Measurements from ENCODE around the gene UBE2G2. TPM values are rescaled to one million over a fixed set of nuclear protein-coding genes. Genes with fewer than 3 reads are reported as not detected.

Gene UBE2G2
- total and polyA plus RNA-seq, 5 donors = 39.6 to 69.8 (median 61.6) TPM

- no peak overlapping the region for H3K27ac ChIP-seq (ENCODE audit: low read length)
- no peak overlapping the region for H3K4me3 ChIP-seq (ENCODE audit: low read length)
- intact Hi-C loops (cut with DNase I) = no loop called here
- no peaks in the 10 kb centered on the region for H3K4me1 ChIP-seq (ENCODE audit: control insufficient read depth, insufficient read depth, low read length)
- no peaks in the 10 kb centered on the region for H3K9me3 ChIP-seq (ENCODE audit: control insufficient read depth, low read length)
- H3K27me3 ChIP-seq (ENCODE audit: control insufficient read depth, insufficient read depth) = no peaks in the 10 kb centered on the region
- DNase-seq (no peak), ATAC-seq (no peak)
- 87% methylated on average over 24 of the region's 24 CpGs for whole genome bisulfite sequencing
Observed at GRCh38 chr21:44762221-44763049, 39.2 kb downstream of the UBE2G2 start.

DNA sequence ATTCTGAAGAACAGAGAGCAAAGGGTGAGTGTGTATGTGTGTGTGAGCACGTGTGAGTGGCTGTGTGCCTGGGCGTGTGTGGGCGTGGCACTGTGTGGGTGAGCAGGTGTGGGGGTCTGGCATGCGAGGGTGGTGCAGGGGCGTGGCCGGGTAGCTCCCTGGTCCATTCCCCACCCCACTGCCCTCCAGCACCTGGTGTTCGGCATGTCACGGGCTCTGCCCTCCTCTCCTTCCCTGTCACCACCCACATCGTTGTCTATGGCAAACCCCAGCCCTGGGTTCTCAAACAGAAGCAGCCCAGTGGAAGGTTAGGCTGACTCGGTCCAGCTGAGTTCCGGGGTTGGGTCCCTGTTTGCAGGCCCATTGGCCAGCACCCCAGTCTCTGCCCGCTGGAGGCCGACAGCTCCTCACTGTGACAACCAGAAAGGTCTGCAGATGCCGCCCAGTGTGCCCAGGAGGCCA is 39.8 kb downstream of the UBE2G2 start:
- H3K4me1 ChIP-seq (ENCODE audit: control insufficient read depth, insufficient read depth, low read length) = no peaks in the 10 kb centered on the region
- DNase-seq = peak in 1 of 3 donors; percentile 35
- intact Hi-C loops (cut with DNase I) = no loop called here
- no peak overlapping the region for H3K27ac ChIP-seq (ENCODE audit: low read length)
- no peaks in the 10 kb centered on the region for H3K27me3 ChIP-seq (ENCODE audit: control insufficient read depth, insufficient read depth)
- no peak overlapping the region for H3K4me3 ChIP-seq (ENCODE audit: low read length)
- 88% methylated on average over 14 of the region's 14 CpGs for WGBS
- H3K9me3 ChIP-seq (ENCODE audit: control insufficient read depth, low read length) = no peaks in the 10 kb centered on the region
- ATAC-seq = no peak

DNA sequence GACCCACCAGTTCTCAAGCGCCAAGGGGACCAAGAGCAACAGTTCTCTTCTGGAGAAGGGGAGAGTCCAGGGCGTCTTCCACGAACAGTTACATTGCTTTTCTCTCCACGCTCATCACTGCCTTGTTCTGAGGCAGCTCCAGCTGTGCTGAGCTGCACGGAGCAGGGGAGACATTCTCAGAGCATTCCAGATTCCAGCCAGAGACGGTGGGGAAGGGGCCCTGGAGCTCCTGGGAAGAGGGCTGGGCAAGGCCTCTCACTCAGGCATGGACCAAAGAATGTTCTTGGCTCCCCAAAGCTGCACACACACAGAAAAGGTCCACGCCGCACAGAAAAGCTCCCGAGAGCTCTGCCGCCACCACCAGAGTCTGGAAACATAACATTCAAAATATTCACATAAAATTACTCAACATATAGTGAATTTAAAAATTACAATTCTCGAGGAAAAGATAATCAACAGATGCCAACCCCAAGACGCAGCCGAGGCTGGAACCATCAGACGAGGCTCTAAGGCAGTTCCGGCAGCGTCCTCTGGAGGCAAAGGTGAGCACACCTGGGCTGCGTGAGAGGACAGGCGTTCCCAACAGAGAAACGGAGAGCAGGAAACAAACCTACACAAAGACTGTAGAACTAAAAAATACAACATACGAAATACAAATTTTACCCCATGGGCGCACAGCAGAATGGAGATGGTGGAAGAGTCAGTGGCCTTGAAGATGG is 40.5 kb downstream of the UBE2G2 start:
- H3K4me1 ChIP-seq (ENCODE audit: control insufficient read depth, insufficient read depth, low read length) = no peaks in the 10 kb centered on the region
- H3K4me3 ChIP-seq (ENCODE audit: low read length) = no peak overlapping the region
- H3K27me3 ChIP-seq (ENCODE audit: control insufficient read depth, insufficient read depth) = no peaks in the 10 kb centered on the region
- H3K27ac ChIP-seq (ENCODE audit: low read length) = no peak overlapping the region
- intact Hi-C loops (cut with DNase I) = no loop called here
- DNase-seq (no peak), ATAC-seq (no peak)
- H3K9me3 ChIP-seq (ENCODE audit: control insufficient read depth, low read length) = no peaks in the 10 kb centered on the region
- WGBS = 62% methylated on average over 21 of the region's 21 CpGs

- intact Hi-C loops (cut with DNase I) = no loop called here
- no peak overlapping the region for H3K4me3 ChIP-seq (ENCODE audit: low read length)
Observed at GRCh38 chr21:44760376-44760775, 41.2 kb downstream of the UBE2G2 start.

GRCh38 chr21:44759628-44760285 is 41.9 kb downstream of the UBE2G2 start:
- H3K27ac ChIP-seq (ENCODE audit: low read length) = no peak overlapping the region
- WGBS = 86% methylated on average over 22 of the region's 22 CpGs
- no peak for DNase-seq
- no peak overlapping the region for H3K4me3 ChIP-seq (ENCODE audit: low read length)
- intact Hi-C loops (cut with DNase I) = loop anchor here in 1 of 4 donors (10.0 kb wide), 1 partner anchor 245 kb away; no protein-coding TSS in a partner anchor
- H3K4me1 ChIP-seq (ENCODE audit: control insufficient read depth, insufficient read depth, low read length) = no peaks in the 10 kb centered on the region
- ATAC-seq = no peak
- H3K9me3 ChIP-seq (ENCODE audit: control insufficient read depth, low read length) = no peaks in the 10 kb centered on the region
- H3K27me3 ChIP-seq (ENCODE audit: control insufficient read depth, insufficient read depth) = no peaks in the 10 kb centered on the region

More at GRCh38 chr21:44760376-44760775, 41.2 kb downstream of the UBE2G2 start:
- Histone ChIP-seq H3K27me3 (ENCODE audit: control insufficient read depth, insufficient read depth) (no peaks in the 10 kb centered on the region), H3K4me1 (ENCODE audit: control insufficient read depth, insufficient read depth, low read length) (no peaks in the 10 kb centered on the region), H3K27ac (ENCODE audit: low read length) (no peak overlapping the region), H3K9me3 (ENCODE audit: control insufficient read depth, low read length) (no peaks in the 10 kb centered on the region)
- no peak for ATAC-seq
- WGBS = 85% methylated on average over 9 of the region's 9 CpGs
- DNase-seq = peak in 1 of 3 donors; percentile 29

GRCh38 chr21:44758781-44759627 is 42.6 kb downstream of the UBE2G2 start:
- Histone ChIP-seq H3K9me3 (ENCODE audit: control insufficient read depth, low read length) (no peaks in the 10 kb centered on the region), H3K27me3 (ENCODE audit: control insufficient read depth, insufficient read depth) (no peaks in the 10 kb centered on the region), H3K4me1 (ENCODE audit: control insufficient read depth, insufficient read depth, low read length) (no peaks in the 10 kb centered on the region), H3K27ac (ENCODE audit: low read length) (no peak overlapping the region), H3K4me3 (ENCODE audit: low read length) (no peak overlapping the region)
- intact Hi-C loops (cut with DNase I) = loop anchor here in 1 of 4 donors (10.0 kb wide), 1 partner anchor 244 kb away; no protein-coding TSS in a partner anchor
- peak in 1 of 3 donors; percentile 24 for DNase-seq
- ATAC-seq = no peak
- 80% methylated on average over 26 of the region's 26 CpGs for WGBS

GRCh38 chr21:44758141-44758561 is 43.5 kb downstream of the UBE2G2 start:
- no peak overlapping the region for H3K27ac ChIP-seq (ENCODE audit: low read length)
- 95% methylated on average over 8 of the region's 8 CpGs for WGBS
- H3K4me3 ChIP-seq (ENCODE audit: low read length) = no peak overlapping the region
- DNase-seq (no peak), ATAC-seq (no peak)
- H3K27me3 ChIP-seq (ENCODE audit: control insufficient read depth, insufficient read depth) = no peaks in the 10 kb centered on the region
- no peaks in the 10 kb centered on the region for H3K4me1 ChIP-seq (ENCODE audit: control insufficient read depth, insufficient read depth, low read length)
- intact Hi-C loops (cut with DNase I) = loop anchor here in 1 of 4 donors (10.0 kb wide), 1 partner anchor 243 kb away; no protein-coding TSS in a partner anchor
- no peaks in the 10 kb centered on the region for H3K9me3 ChIP-seq (ENCODE audit: control insufficient read depth, low read length)

DNA sequence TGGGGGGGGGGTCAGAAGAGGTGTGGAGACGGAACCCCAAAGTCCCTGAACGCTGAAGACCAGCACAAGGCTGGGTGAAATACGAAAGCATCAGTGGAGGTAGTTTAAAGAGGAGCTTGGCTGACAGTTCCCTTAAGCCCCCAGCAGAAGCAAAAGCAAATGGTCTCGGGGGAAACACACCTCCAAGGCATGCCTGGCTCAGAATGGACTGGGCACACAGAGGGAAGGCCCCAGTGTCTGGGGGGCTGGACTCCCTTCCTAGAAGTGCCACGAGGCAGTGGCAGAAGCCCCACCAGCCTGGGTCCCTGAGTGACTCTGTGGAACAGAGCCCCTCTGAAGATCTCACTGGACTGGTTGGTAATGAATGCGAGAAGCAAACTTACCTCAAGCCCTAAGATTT is 43.9 kb downstream of the UBE2G2 start:
- no peak overlapping the region for H3K4me3 ChIP-seq (ENCODE audit: low read length)
- 92% methylated on average over 6 of the region's 6 CpGs for WGBS
- intact Hi-C loops (cut with DNase I) = loop anchor here in 1 of 4 donors (10.0 kb wide), 1 partner anchor 243 kb away; no protein-coding TSS in a partner anchor

DNA sequence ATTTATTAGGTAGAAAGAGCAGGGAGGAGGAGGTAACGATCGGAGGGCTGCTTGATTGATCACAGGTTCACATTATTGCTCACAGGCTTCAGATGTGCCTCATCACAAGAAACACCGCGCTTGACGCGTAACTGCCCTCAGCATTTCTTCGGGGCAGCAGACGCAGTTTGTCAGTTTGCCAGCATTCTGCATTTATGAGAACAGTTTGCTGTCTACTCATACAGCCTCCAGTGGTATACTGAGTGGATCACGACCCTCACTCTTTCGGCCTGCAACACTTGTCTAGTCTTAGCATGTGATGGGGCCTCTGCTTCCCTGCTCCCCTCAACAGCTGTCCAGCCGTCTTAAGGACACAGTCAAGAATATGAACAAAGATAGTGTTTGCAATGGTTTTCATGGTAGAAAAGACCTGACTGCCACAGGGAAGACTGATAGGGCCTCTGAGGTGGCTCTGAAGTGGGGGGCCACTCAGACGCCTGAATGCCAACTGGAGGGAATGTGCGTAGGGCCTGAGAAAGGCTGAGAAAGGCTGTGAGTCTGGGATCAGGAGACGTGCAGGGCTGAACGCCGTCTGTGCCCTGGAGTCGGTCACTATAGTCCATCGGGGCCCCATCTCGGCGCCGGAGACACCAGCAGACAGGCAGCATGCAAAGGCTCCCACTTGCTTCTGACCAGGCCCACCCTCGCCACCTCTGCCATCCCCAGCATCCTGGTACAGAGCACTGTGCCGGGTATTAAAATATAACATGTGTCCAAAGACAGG is 45.0 kb downstream of the UBE2G2 start:
- DNase-seq (no peak), ATAC-seq (no peak)
- Histone ChIP-seq H3K4me3 (ENCODE audit: low read length) (no peak overlapping the region), H3K27me3 (ENCODE audit: control insufficient read depth, insufficient read depth) (no peaks in the 10 kb centered on the region), H3K27ac (ENCODE audit: low read length) (no peak overlapping the region), H3K9me3 (ENCODE audit: control insufficient read depth, low read length) (no peaks in the 10 kb centered on the region), H3K4me1 (ENCODE audit: control insufficient read depth, insufficient read depth, low read length) (no peaks in the 10 kb centered on the region)
- 94% methylated on average over 23 of the region's 23 CpGs for WGBS
- intact Hi-C loops (cut with DNase I) = loop anchor here in 1 of 4 donors (10.0 kb wide), 1 partner anchor 242 kb away; no protein-coding TSS in a partner anchor

More for the DNA sequence above, 43.9 kb downstream of the UBE2G2 start:
- Histone ChIP-seq H3K27ac (ENCODE audit: low read length) (no peak overlapping the region), H3K9me3 (ENCODE audit: control insufficient read depth, low read length) (no peaks in the 10 kb centered on the region), H3K4me1 (ENCODE audit: control insufficient read depth, insufficient read depth, low read length) (no peaks in the 10 kb centered on the region), H3K27me3 (ENCODE audit: control insufficient read depth, insufficient read depth) (no peaks in the 10 kb centered on the region)
- DNase-seq (no peak), ATAC-seq (no peak)

Data from right cardiac atrium (tissue), 5 donors.